Colonic mucosa (tissue), 4 donors: ENCODE results near the gene XRN1. TPM values are rescaled to one million over a fixed set of nuclear protein-coding genes. Genes with fewer than 3 reads are reported as not detected.
"Not testable (repeated sequence)": the region's sequence is repeated elsewhere in the genome, so short reads cannot be mapped to it uniquely, and the experiment has no call there.

Source experiments
- DNase-seq: peaks from one replicate; pipeline ENCODE4 v3.0.0-alpha.2; 2020
- H3K27ac ChIP-seq: fragments of 200-600 bp; one replicate; pipeline ENCODE4 v1.8.0; 2021
- H3K27me3 ChIP-seq: fragments of 200-600 bp; one replicate; pipeline ENCODE4 v1.8.0; 2021
- H3K36me3 ChIP-seq: fragments of 200-600 bp; one replicate; pipeline ENCODE4 v1.8.0; 2021
- H3K4me1 ChIP-seq: fragments of 200-600 bp; one replicate; pipeline ENCODE4 v1.8.0; 2021; ENCODE audit warnings: mild to moderate bottlenecking
- H3K4me3 ChIP-seq: fragments of 200-600 bp; one replicate; pipeline ENCODE4 v1.8.0; 2021
- H3K9ac ChIP-seq, 2 donors: one replicate each; pipeline ENCODE4 v1.7.0; 2013; ENCODE audit warnings: control low read depth in 2 of 2, low read depth in 2 of 2, low read length in 2 of 2
- H3K9me3 ChIP-seq: fragments of 200-600 bp; one replicate; pipeline ENCODE4 v1.8.0; 2021
- CTCF ChIP-seq: fragments of 200-600 bp; IDR thresholded peaks from one replicate; pipeline ENCODE4 v1.8.0; 2022; ENCODE audit warnings: antibody characterized with exemption, mild to moderate bottlenecking
- intact Hi-C: fragments of 100-400 bp; cut with DNase I; formaldehyde crosslinking; loops from one replicate; pipeline ENCODE4 v1.14.1; 2022
- total RNA-seq, 2 donors: library from RNA; stranded (reverse); fragmentation: NEBNext Ultra II Directional in 1 of 2; extraction: Animal tissue kit (Norgen Biotek cat#: 25700) in 1 of 2; gene quantifications; one replicate each; pipeline ENCODE4 v1.2.1, GENCODE V29; 2021
- donor health status: healthy.
- donor health status: DM: no; HTN: no; CAD: no.
- donor health status: DM: no; HTN: no; CAD: no.

Gene XRN1
- total RNA-seq, 2 donors from 2014 or later: 23.3 to 57.0 TPM

- intact Hi-C loops: no loop called here
- H3K36me3 ChIP-seq: no peaks in the 10 kb centered on the region
Observed at GRCh38 chr3:142315083-142315482, 132.8 kb downstream of the XRN1 start.

GRCh38 chr3:142310439-142310838 is 137.4 kb downstream of the XRN1 start:
- H3K4me3 ChIP-seq: no peak overlapping the region
- DNase-seq: no peak
- H3K9ac ChIP-seq: no peak overlapping the region
- intact Hi-C loops: no loop called here
- no peaks in the 10 kb centered on the region for H3K27me3 ChIP-seq
- H3K27ac ChIP-seq: no peak overlapping the region
- H3K36me3 ChIP-seq: no peaks in the 10 kb centered on the region
- TF ChIP-seq CTCF: no peak
- no peaks in the 10 kb centered on the region for H3K9me3 ChIP-seq
- H3K4me1 ChIP-seq: no peaks in the 10 kb centered on the region

More at GRCh38 chr3:142315083-142315482, 132.8 kb downstream of the XRN1 start:
- Histone ChIP-seq H3K9me3 (no peaks in the 10 kb centered on the region), H3K9ac (no peak overlapping the region), H3K27ac (no peak overlapping the region), H3K27me3 (no peaks in the 10 kb centered on the region), H3K4me3 (no peak overlapping the region), H3K4me1 (no peaks in the 10 kb centered on the region)
- no peak for DNase-seq
- no peak for TF ChIP-seq CTCF

- DNase-seq, H3K27ac ChIP-seq, H3K27me3 ChIP-seq, H3K9ac ChIP-seq, intact Hi-C loops, H3K4me3 ChIP-seq, H3K4me1 ChIP-seq, H3K9me3 ChIP-seq, H3K36me3 ChIP-seq: not testable (repeated sequence)
Observed at GRCh38 chr3:142302847-142303246, 145.0 kb downstream of the XRN1 start.

GRCh38 chr3:142298626-142299025 is 149.2 kb downstream of the XRN1 start:
- TF ChIP-seq CTCF: no peak
- H3K27ac ChIP-seq: no peak overlapping the region
- intact Hi-C loops: no loop called here
- no peaks in the 10 kb centered on the region for H3K27me3 ChIP-seq
- H3K9ac ChIP-seq: no peak overlapping the region
- H3K9me3 ChIP-seq: no peaks in the 10 kb centered on the region
- no peaks in the 10 kb centered on the region for H3K4me1 ChIP-seq
- H3K4me3 ChIP-seq: no peak overlapping the region
- no peak for DNase-seq
- no peaks in the 10 kb centered on the region for H3K36me3 ChIP-seq

GRCh38 chr3:142296507-142296906 is 151.3 kb downstream of the XRN1 start:
- no peak overlapping the region for H3K4me3 ChIP-seq
- no peaks in the 10 kb centered on the region for H3K36me3 ChIP-seq
- DNase-seq: no peak
- no peaks in the 10 kb centered on the region for H3K4me1 ChIP-seq
- TF ChIP-seq CTCF: no peak
- intact Hi-C loops: no loop called here
- no peak overlapping the region for H3K27ac ChIP-seq
- H3K27me3 ChIP-seq: no peaks in the 10 kb centered on the region
- H3K9ac ChIP-seq: no peak overlapping the region
- no peaks in the 10 kb centered on the region for H3K9me3 ChIP-seq

GRCh38 chr3:142287866-142288638 is 159.8 kb downstream of the XRN1 start:
- no peak for DNase-seq
- intact Hi-C loops: no loop called here
- Histone ChIP-seq H3K36me3 (no peaks in the 10 kb centered on the region), H3K27me3 (no peaks in the 10 kb centered on the region), H3K9me3 (no peaks in the 10 kb centered on the region), H3K9ac (no peak overlapping the region), H3K4me3 (no peak overlapping the region), H3K4me1 (no peaks in the 10 kb centered on the region), H3K27ac (no peak overlapping the region)
- no peak for TF ChIP-seq CTCF
